Stomach (tissue), 9 donors: Measurements from ENCODE around the gene DFFA. TPM values are rescaled to one million over a fixed set of nuclear protein-coding genes. Genes with fewer than 3 reads are reported as not detected.

Experiments
- DNase-seq, 2 donors: peaks; one replicate each; pipeline versions ENCODE4 v3.0.0 to v3.0.0-alpha.2; 2013 to 2019
- H3K27ac ChIP-seq, 5 donors: fragments of 200-600 bp in 4 of 5; sonication (generic) in 4 of 5; one replicate each; pipeline ENCODE4 v1.5.1; 2013 to 2019; ENCODE audit warnings: mild to moderate bottlenecking in 1 of 5, moderate library complexity in 1 of 5
- H3K27me3 ChIP-seq, 3 donors: fragments of 200-600 bp; sonication (generic); one replicate each; pipeline ENCODE4 v1.5.1; 2017 to 2019; ENCODE audit warnings: mixed run types in 1 of 3
- H3K36me3 ChIP-seq, 4 donors: fragments of 200-600 bp; sonication (generic); 1 replicate in 3 of 4; 2 replicates in 1 of 4; pipeline ENCODE4 v1.5.1; 2016 to 2019
- H3K4me1 ChIP-seq, 4 donors: fragments of 200-600 bp; sonication (generic); one replicate each; pipeline ENCODE4 v1.5.1; 2016 to 2019
- H3K4me3 ChIP-seq, 4 donors: fragments of 200-600 bp; sonication (generic) in 3 of 4; one replicate each; pipeline ENCODE4 v1.5.1; 2016 to 2019; ENCODE audit warnings: mild to moderate bottlenecking in 1 of 4
- H3K9me3 ChIP-seq, 4 donors: fragments of 200-600 bp; sonication (generic); one replicate each; pipeline ENCODE4 v1.5.1; 2016 to 2019
- EP300 ChIP-seq: sonication (generic); formaldehyde crosslinking; IDR thresholded peaks from one replicate; pipeline ENCODE4 v1.6.1; 2017; ENCODE audit warnings: antibody characterized with exemption
- POLR2A ChIP-seq, 4 donors: fragments of 450-650 bp; IDR thresholded peaks; one replicate each; pipeline ENCODE4 v1.6.1; 2016; ENCODE audit warnings: antibody characterized with exemption in 4 of 4, control low read depth in 2 of 4, mild to moderate bottlenecking in 1 of 4, moderate library complexity in 1 of 4
- POLR2AphosphoS5 ChIP-seq, 3 donors: sonication (generic); formaldehyde crosslinking; IDR thresholded peaks; one replicate each; pipeline ENCODE4 v1.6.1; 2016; ENCODE audit warnings: antibody characterized with exemption in 3 of 3
- WGBS, 5 donors: extraction: QIAGEN DNeasy Blood & Tissue Kit in 3 of 5; methylation state at CpG; one replicate each; pipeline versions ENCODE4 v1.1.5 to v1.1.7; 2013 to 2018; 5-methylcytosine and 5-hydroxymethylcytosine counted together
- intact Hi-C: fragments of 100-400 bp; cut with DNase I; formaldehyde crosslinking; loops from one replicate; pipeline ENCODE4 v1.15.1; 2023; ENCODE audit warnings: low total_unique reads
- polyA plus RNA-seq, 3 donors: library from polyadenylated mRNA; stranded (reverse); fragments of 200-250 nt; gene quantifications; one replicate each; pipeline ENCODE4 v1.2.3, GENCODE V29; 2013
- total RNA-seq, 5 donors: library from RNA; depleted of rRNA; stranded (reverse); fragments of >200 nt; gene quantifications; one replicate each; pipeline versions ENCODE4 v1.1.0 to v1.2.3, GENCODE V29; 2014 to 2016
- TF ChIP-seq, protein P1 (sequence below), 7 experiments: fragments of 450-650 bp in 4 of 7; fragments of 200-600 bp in 3 of 7; sonication (generic) in 3 of 7; IDR thresholded peaks; one replicate each; pipeline ENCODE4 v1.5.1; 2016 to 2019; ENCODE audit warnings: antibody characterized with exemption in 7 of 7, control low read depth in 2 of 7, mild to moderate bottlenecking in 1 of 7
- donor health status: healthy with polysubstance abuse.
- donor health status: Bipolar disorder and iron deficiency.
- donor health status: healthy.

Gene DFFA
- total and polyA plus RNA-seq, 8 donors, result 10.7 to 22.2 (median 13.0) TPM

GRCh38 chr1:10490286-10490970 is 18.1 kb upstream of the DFFA start:
- Histone ChIP-seq H3K4me3 (no peak overlapping the region), H3K27me3 (no peaks in the 10 kb centered on the region), H3K27ac (no peak overlapping the region), H3K36me3 (peaks cover 0 to 8% (median 4%) of the 10 kb centered on the region in 4 donors), H3K4me1 (peaks cover 12 to 28% (median 26%) of the 10 kb centered on the region in 4 donors), H3K9me3 (peaks cover 0 to 5% (median 0%) of the 10 kb centered on the region in 4 donors)
- DNase-seq, result no peak
- TF ChIP-seq POLR2A (IDR thresholded peaks at IDR 0.05), result no peak
- TF ChIP-seq POLR2AphosphoS5 (IDR thresholded peaks at IDR 0.05), result no peak
- TF ChIP-seq EP300, result no peak
- TF ChIP-seq, protein P1, sequence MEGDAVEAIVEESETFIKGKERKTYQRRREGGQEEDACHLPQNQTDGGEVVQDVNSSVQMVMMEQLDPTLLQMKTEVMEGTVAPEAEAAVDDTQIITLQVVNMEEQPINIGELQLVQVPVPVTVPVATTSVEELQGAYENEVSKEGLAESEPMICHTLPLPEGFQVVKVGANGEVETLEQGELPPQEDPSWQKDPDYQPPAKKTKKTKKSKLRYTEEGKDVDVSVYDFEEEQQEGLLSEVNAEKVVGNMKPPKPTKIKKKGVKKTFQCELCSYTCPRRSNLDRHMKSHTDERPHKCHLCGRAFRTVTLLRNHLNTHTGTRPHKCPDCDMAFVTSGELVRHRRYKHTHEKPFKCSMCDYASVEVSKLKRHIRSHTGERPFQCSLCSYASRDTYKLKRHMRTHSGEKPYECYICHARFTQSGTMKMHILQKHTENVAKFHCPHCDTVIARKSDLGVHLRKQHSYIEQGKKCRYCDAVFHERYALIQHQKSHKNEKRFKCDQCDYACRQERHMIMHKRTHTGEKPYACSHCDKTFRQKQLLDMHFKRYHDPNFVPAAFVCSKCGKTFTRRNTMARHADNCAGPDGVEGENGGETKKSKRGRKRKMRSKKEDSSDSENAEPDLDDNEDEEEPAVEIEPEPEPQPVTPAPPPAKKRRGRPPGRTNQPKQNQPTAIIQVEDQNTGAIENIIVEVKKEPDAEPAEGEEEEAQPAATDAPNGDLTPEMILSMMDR (IDR thresholded peaks at IDR 0.05), result no peak
- WGBS, 5 donors, result 65 to 81% (median 74%) methylated on average over 10 to 12 of the region's 12 CpGs
- intact Hi-C loops, result loop anchor here (10.0 kb wide), 1 partner anchor 56 kb away; the partner anchor contains the start of gene CENPS

DNA sequence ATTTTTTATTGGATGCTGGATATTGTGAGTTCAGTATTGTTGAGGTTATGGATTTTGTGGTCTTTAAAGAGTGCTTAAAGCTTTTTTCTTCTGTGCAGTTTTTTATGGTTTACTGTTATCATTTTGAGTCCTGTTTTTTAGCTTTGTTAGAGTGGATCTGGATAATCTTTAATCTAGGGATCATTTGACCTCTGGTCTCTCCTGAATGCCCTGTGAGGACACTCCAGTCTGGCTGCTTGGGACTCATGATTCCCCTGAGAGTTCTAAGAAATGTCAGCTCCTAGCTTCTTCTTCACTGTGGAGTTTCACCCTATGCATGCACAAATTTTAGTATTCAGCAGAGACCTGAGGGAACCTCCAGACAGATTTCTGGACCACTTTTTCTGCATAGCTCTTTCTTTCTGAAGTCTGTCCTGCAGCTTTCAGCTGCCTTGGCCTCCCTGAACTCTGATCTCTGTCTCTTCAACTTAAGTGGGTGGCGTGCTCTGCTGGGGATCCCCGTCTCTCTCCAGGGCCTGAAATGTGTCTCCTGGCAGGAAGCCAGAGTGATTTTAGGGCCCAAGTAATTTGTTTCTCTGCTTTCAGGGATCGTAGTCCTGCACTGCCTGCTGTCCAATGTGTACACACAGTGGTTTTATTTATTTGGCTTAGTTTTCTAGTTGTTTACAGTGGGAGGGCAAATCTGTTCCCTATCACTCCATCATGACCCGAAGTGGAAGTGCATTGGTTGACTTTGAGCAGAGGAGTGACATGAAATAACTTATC is 17.1 kb upstream of the DFFA start:
- Histone ChIP-seq H3K4me1 (peaks cover 2 to 18% (median 16%) of the 10 kb centered on the region in 4 donors), H3K4me3 (no peak overlapping the region), H3K36me3 (peaks cover 0 to 8% (median 4%) of the 10 kb centered on the region in 4 donors), H3K27me3 (no peaks in the 10 kb centered on the region), H3K27ac (no peak overlapping the region), H3K9me3 (peaks cover 0 to 5% (median 0%) of the 10 kb centered on the region in 4 donors)
- DNase-seq, result no peak
- intact Hi-C loops, result loop anchor here (10.0 kb wide), 1 partner anchor 55 kb away; the partner anchor contains the start of gene CENPS
- 13 to 41% (median 21%) methylated on average over 4 of the region's 4 CpGs for WGBS, 5 donors
- TF ChIP-seq POLR2AphosphoS5 (IDR thresholded peaks at IDR 0.05) (no peak), EP300 (no peak), POLR2A (IDR thresholded peaks at IDR 0.05) (no peak)
- TF ChIP-seq, protein P1 (IDR thresholded peaks at IDR 0.05), result no peak

DNA sequence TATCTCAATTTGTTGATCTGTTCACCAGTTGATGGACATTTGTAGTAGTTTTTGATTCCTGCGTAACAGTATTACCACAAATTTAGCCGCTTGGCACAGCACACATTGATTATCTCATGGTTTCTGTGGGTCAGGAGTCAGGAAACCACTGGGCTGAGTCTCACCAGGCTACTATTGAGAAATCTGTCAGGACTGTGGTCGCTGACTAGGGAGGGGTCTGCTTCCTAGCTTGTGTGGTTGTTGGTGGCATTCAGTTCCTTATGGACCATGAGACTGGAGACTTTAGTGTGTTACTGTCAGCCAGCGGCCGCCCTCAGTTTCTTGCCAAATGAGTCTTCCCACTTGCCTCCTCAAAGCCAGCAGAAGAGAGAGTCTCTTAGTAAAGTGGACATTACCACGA is 12.2 kb upstream of the DFFA start:
- Histone ChIP-seq H3K27me3 (no peaks in the 10 kb centered on the region), H3K4me3 (no peak overlapping the region), H3K27ac (no peak overlapping the region), H3K4me1 (peaks cover 0 to 7% (median 3%) of the 10 kb centered on the region in 4 donors), H3K9me3 (peaks cover 0 to 5% (median 0%) of the 10 kb centered on the region in 4 donors), H3K36me3 (peaks cover 0 to 9% (median 4%) of the 10 kb centered on the region in 4 donors)
- WGBS, 5 donors, result 76 to 91% (median 89%) methylated on average over 6 of the region's 6 CpGs
- TF ChIP-seq, protein P1 (IDR thresholded peaks at IDR 0.05), result no peak
- no peak for TF ChIP-seq POLR2A (IDR thresholded peaks at IDR 0.05)
- TF ChIP-seq EP300, result no peak
- no peak for TF ChIP-seq POLR2AphosphoS5 (IDR thresholded peaks at IDR 0.05)
- intact Hi-C loops, result no loop called here
- DNase-seq, result no peak

DNA sequence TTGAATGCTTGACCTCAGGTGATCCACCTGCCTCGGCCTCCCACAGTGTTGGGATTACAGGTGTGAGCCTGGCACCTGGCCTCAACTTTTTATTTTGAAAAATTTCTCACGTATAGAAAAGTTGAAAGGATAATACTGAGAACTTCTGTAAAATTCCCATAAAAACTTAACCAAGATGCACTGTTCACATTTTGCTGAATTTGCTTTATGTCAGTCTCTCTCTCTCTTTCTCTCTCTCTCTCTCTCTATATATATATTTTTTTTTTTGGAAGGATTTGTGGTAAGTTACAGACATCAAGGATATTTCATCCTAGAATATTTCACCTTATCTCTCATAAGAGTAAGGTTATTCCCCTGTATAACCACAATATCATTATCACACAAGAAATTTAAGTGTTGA is 8.3 kb upstream of the DFFA start:
- intact Hi-C loops, result no loop called here
- Histone ChIP-seq H3K36me3 (peaks cover 0 to 3% (median 0%) of the 10 kb centered on the region in 4 donors), H3K27ac (no peak overlapping the region), H3K9me3 (no peaks in the 10 kb centered on the region), H3K4me3 (no peak overlapping the region), H3K4me1 (peaks cover 10 to 27% (median 19%) of the 10 kb centered on the region in 4 donors), H3K27me3 (no peaks in the 10 kb centered on the region)
- TF ChIP-seq, protein P1 (IDR thresholded peaks at IDR 0.05), result no peak
- no peak for TF ChIP-seq POLR2AphosphoS5 (IDR thresholded peaks at IDR 0.05)
- TF ChIP-seq EP300, result no peak
- TF ChIP-seq POLR2A (IDR thresholded peaks at IDR 0.05), result no peak
- WGBS, 5 donors, result 84 to 92% (median 90%) methylated on average over 2 of the region's 2 CpGs
- no peak for DNase-seq
